A673 (cell line): Measurements from ENCODE around the gene MCM5. TPM values are rescaled to one million over a fixed set of nuclear protein-coding genes. Genes with fewer than 3 reads are reported as not detected.
A peak's percentile ranks its signal among the peaks of the same experiment; 100 is the strongest.

ENCODE experiments used
- BruUV-seq: library from RNA; stranded (reverse); fragments of 400-500 nt; replicated peaks from 2 replicates; lab custom pipeline; 2021; lab: Mats Ljungman, UMichigan
- CTCF ChIA-PET: fragments of 300-600 bp; sonication (Branson Sonifier 250); formaldehyde crosslinking; loops from one replicate; lab custom pipeline; 2022; ENCODE audit warnings: antibody characterized with exemption; lab: Charles Lee
- POLR2A ChIA-PET: fragments of 300-600 bp; sonication (Branson Sonifier 250); formaldehyde crosslinking; loops from one replicate; lab custom pipeline; 2022; ENCODE audit warnings: antibody characterized with exemption; ENCODE audit not compliant: low non-redundant PET; lab: Charles Lee
- DNase-seq: peaks from one replicate; pipeline ENCODE4 v3.0.0-alpha.2; 2015; ENCODE audit warnings: low spot score
- H3K27ac ChIP-seq: fragments of 200-600 bp; sonication (generic); 2 replicates; pipeline ENCODE4 v1.5.1; 2016; ENCODE audit warnings: mixed run types, low read depth, mild to moderate bottlenecking, mixed read lengths, antibody characterized with exemption, low read length; ENCODE audit not compliant: poor library complexity, severe bottlenecking
- H3K27me3 ChIP-seq: fragments of 200-600 bp; sonication (generic); replicated peaks from 2 replicates; pipeline ENCODE4 v1.6.1; 2017; ENCODE audit warnings: mixed run types, low read depth, mild to moderate bottlenecking, mixed read lengths, antibody characterized with exemption, low read length; ENCODE audit not compliant: insufficient read depth, poor library complexity
- H3K36me3 ChIP-seq: fragments of 200-600 bp; sonication (generic); 2 replicates; pipeline ENCODE4 v1.6.1; 2016; ENCODE audit warnings: mixed run types, mild to moderate bottlenecking, mixed read lengths, antibody characterized with exemption, low read length; ENCODE audit not compliant: insufficient read depth, poor library complexity, severe bottlenecking
- H3K4me1 ChIP-seq: fragments of 200-600 bp; sonication (generic); 2 replicates; pipeline ENCODE4 v1.6.1; 2017; ENCODE audit warnings: mixed run types, mild to moderate bottlenecking, mixed read lengths, antibody characterized with exemption, low read length; ENCODE audit not compliant: insufficient read depth, poor library complexity, severe bottlenecking
- H3K4me3 ChIP-seq: fragments of 200-600 bp; sonication (generic); 2 replicates; pipeline ENCODE4 v1.5.1; 2016; ENCODE audit warnings: low read depth, mixed run types, mild to moderate bottlenecking, mixed read lengths, low read length; ENCODE audit not compliant: poor library complexity, severe bottlenecking
- H3K9me3 ChIP-seq: fragments of 200-600 bp; sonication (generic); 2 replicates; pipeline ENCODE4 v1.6.1; 2016; ENCODE audit warnings: mixed run types, low read depth, mild to moderate bottlenecking, mixed read lengths, antibody characterized with exemption, low read length; ENCODE audit not compliant: poor library complexity, severe bottlenecking
- CTCF ChIP-seq: fragments of 300-800, 200-600 bp; sonication (generic); conservative IDR thresholded peaks from 2 replicates; pipeline ENCODE4 v1.5.1; 2017; ENCODE audit warnings: low read depth, mild to moderate bottlenecking, antibody characterized with exemption, low read length, moderate library complexity, mixed read lengths
- EZH2 ChIP-seq: fragments of 200-600 bp; sonication (generic); IDR thresholded peaks from 2 replicates; pipeline ENCODE4 v1.6.1; 2017; ENCODE audit warnings: borderline replicate concordance, low read depth, mild to moderate bottlenecking, mixed read lengths, antibody characterized with exemption, low read length; ENCODE audit not compliant: poor library complexity, severe bottlenecking
- intact Hi-C: fragments of 100-400 bp; cut with micrococcal nuclease; formaldehyde crosslinking; loops from one replicate; pipeline ENCODE4 v1.10.0; 2022; ENCODE audit not compliant: unreplicated experiment
- total RNA-seq: library from RNA; stranded (reverse); gene quantifications from 2 replicates; pipeline ENCODE4 v1.2.3, GENCODE V29; 2021

Gene MCM5
- total RNA-seq, 1 experiment from 2014 or later = 245 TPM

GRCh38 chr22:35430897-35431322 is 31.0 kb downstream of the MCM5 start:
- ChIA-PET CTCF (interaction anchor here (0.6 to 1.7 kb wide), 5 partner anchors 10 to 152 kb away, joined by 3 to 11 read pairs (median 4); no protein-coding TSS in a partner anchor), POLR2A (interaction anchor here (0.6 to 0.7 kb wide), 2 partner anchors 44 to 644 kb away, joined by 3 to 4 read pairs; no protein-coding TSS in a partner anchor)
- TF ChIP-seq EZH2 (no peak), CTCF (peak; percentile 96)
- Histone ChIP-seq H3K4me1 (no peaks in the 10 kb centered on the region), H3K36me3 (peaks cover 73% of the 10 kb centered on the region), H3K4me3 (no peak overlapping the region), H3K27me3 (no peaks in the 10 kb centered on the region), H3K9me3 (peaks cover 13% of the 10 kb centered on the region), H3K27ac (no peak overlapping the region)
- intact Hi-C loops = loop anchor here (1.0 to 5.0 kb wide), 3 partner anchors 152 to 691 kb away; no protein-coding TSS in a partner anchor
- BruUV-seq = no TSS peak
- DNase-seq = peak; percentile 84

DNA sequence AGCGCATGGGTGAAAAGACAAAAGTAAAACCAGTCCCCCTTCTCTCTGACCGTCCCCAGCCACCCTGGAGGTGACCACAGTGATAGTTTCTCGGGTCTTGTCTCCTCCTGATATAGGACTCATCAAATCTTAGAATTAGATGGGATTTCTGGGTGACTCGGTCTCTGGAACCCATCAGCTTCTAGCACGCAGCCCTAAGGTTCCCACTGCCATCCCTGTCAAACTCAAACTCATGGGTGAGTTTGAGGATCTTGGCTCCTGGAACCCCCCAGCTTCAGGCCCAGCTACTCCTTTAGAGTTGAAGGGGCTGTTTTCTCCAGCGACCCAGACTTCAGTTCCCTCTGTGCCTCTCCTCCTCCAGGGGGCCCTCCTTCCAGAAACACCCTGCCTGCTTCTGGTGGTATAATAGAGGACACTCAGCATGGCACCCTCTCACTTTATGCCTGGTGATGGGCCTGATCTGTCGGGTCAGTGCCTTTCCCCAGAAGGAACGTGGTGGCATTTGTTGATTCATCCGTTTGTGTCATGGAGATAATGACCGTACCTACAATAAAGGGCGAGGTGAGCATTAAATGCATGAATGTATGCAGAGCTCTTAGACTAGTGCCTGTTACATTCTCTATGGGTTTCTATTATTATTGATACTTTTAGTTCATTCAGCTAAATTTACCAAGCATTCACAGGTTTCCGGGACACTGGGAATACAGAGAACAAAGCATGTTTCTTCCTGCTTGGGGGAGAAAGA is 31.7 kb downstream of the MCM5 start:
- H3K4me3 ChIP-seq = no peak overlapping the region
- peaks cover 70% of the 10 kb centered on the region for H3K36me3 ChIP-seq
- no TSS peak for BruUV-seq
- H3K4me1 ChIP-seq = no peaks in the 10 kb centered on the region
- H3K27me3 ChIP-seq = no peaks in the 10 kb centered on the region
- POLR2A ChIA-PET = no interaction called here
- CTCF ChIA-PET = interaction anchor here (1.0 to 1.7 kb wide), 3 partner anchors 10 to 151 kb away, joined by 3 to 11 read pairs (median 3); no protein-coding TSS in a partner anchor
- peaks cover 13% of the 10 kb centered on the region for H3K9me3 ChIP-seq
- H3K27ac ChIP-seq = no peak overlapping the region
- intact Hi-C loops = loop anchor here (1.0 to 5.0 kb wide), 3 partner anchors 152 to 691 kb away; no protein-coding TSS in a partner anchor
- no peak for TF ChIP-seq CTCF
- no peak for TF ChIP-seq EZH2
- no peak for DNase-seq

DNA sequence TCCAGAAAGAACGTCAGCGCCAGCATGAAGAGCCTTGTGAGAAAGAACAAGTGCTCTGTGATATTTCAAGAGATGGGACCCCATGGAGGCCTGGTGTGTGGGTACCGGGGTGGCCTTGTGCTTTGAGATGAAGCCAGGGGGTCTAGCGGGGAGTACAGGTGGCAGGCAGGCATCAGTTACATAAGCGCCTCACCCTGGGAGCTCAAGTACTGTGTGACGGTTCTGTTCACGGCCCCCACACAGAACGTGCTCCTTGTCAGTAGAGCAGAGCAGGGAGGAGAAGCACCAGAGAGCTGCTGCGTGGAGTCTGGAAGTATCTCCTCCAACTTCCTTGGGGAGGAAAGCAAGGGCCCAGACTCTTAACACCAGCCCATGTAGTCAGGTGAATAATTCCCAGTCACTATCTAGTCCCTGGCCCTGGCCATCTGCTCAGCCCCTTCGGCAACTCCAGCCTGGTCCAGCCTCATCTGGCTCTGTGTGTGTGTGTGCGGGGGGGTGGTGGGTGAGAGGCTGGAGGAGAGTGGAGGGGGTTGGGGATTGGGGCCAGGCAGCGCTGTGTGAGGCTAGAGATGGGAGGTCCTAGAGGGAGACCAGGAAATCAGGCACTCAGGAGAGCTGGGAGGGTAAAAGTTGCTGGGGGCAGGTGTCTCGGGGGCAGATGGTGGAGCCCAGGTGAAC is 32.4 kb downstream of the MCM5 start:
- DNase-seq = no peak
- TF ChIP-seq CTCF (no peak), EZH2 (no peak)
- H3K4me3 ChIP-seq = no peak overlapping the region
- H3K27ac ChIP-seq = no peak overlapping the region
- peaks cover 68% of the 10 kb centered on the region for H3K36me3 ChIP-seq
- no TSS peak for BruUV-seq
- CTCF ChIA-PET = no interaction called here
- no peaks in the 10 kb centered on the region for H3K27me3 ChIP-seq
- H3K4me1 ChIP-seq = no peaks in the 10 kb centered on the region
- POLR2A ChIA-PET = no interaction called here
- intact Hi-C loops = loop anchor here (5.0 kb wide), 1 partner anchor 690 kb away; no protein-coding TSS in a partner anchor
- peaks cover 13% of the 10 kb centered on the region for H3K9me3 ChIP-seq
